Ureter (tissue), 1 donor: Measurements from ENCODE around the gene CA4. TPM values are rescaled to one million over a fixed set of nuclear protein-coding genes. Genes with fewer than 3 reads are reported as not detected.

Experiments
- DNase-seq: peaks from one replicate; pipeline ENCODE4 v3.0.0-alpha.2; 2020; ENCODE audit warnings: low spot score
- total RNA-seq: library from RNA; stranded (reverse); gene quantifications from one replicate; pipeline ENCODE4 v1.2.4, GENCODE V29; 2023
- donor health status: DM: yes; HTN: yes; CAD: no.

The CA4 gene
- total RNA-seq, 1 donor from 2014 or later: 1.5 TPM

DNA sequence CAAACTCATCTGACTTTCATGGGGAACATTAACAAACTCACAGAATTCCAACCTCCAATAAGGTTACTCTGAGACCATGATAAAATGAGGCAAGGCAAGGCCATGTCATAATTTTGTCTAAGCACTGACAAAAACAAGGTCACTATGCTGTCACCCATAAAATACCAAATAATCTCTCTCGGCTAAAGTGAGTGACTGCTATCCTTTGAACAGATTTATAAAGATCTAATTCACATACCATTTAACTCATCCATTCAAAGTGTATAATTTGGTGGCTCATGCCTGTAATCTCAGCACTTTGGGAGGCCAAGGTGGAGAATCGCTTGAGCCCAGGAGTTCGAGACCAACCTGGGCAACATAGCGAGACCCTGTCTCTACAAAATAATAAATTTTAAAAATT is 20.6 kb upstream of the CA4 start:
- no peak for DNase-seq

DNA sequence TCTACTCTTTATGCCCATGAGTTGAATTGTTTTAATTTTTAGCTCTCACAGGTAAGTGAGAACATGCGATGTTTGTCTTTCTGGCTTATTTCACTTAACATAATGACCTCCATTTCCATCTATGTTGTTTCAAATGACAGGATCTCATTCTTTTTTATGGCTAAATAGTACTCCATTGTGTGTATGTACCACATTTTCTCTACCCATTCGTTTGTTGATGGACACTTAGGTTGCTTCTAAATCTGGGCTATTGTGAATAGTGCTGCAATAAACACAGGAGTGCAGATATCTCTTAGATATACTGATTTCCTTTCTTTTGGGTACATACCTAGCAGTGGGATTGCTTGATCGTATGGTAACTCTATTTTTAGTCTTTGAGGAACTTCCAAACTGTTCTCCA is 19.3 kb upstream of the CA4 start:
- DNase-seq: no peak

DNA sequence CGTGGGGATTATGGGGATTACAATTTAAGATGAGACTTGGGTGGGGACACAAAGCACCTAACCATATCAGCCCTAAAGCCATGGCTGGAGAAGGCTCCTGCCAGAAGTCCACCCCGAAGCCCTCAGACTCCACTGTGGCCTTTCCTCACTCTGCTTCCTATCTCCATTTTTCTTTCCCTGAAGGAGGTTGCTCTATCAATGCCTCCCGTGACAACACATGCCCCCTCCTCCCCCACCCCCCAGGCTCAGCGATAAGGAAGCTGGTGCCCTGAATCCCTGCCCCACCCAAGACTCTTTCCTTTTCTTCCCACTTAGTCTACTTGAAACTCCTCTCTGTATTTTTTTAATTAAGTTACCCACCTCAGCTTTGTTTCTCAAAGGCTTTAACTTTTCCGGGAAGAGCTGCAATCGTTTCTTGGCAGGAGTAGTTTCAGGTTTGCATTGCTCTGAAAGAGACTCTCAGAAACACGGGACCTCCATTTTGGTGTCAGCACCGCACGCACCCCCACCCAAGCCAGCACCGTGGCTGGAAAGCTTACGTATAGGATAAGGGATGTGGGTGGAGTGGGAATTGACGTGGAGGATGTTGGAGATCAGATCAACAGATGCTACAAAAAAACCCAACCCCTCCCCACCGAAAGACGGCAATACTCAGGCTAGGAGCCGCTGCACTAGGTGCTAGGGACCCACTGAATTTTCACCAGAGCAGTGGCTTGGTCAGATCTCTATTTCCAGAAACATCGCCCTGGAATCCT is 15.2 kb upstream of the CA4 start:
- peak; percentile 42 for DNase-seq

DNA sequence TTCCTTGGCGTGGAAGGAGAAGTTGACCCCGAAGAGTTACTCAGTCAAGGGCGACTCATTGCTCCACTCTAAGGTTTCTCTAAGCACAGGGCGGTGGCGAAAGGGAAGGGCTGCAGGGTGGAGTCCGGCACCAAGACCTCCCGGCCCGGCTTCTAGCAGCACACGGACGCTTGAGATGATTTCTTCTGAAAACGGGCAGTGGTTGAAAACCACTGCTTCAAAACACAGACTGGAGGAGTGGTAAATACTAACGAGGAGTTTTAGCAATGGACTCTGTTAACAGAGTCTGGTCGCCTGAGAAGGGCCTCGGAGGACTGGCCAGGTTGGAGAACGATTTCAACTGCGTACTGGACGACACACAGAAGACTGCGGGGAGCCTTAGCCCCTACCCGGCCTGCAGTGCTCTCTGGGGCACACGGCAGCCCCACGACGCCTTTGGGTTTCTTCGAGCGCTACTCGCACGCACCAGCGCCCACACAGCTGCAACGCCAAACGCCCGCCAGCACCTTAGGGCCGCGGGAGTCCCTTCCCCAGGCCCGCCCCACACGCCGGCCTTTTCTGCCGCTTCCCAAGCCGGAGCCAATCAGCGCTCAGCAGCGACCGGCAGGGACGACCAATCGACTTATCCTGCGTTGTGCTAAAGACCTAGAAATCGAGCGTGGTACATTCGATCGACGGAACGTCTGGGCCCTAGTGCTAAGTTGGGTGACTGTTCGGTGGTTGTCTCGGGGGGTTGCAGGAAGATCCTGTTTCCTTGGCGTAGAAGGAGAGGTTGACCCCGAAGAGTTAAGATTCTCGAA is 14.4 kb upstream of the CA4 start:
- peak; percentile 89 for DNase-seq

DNA sequence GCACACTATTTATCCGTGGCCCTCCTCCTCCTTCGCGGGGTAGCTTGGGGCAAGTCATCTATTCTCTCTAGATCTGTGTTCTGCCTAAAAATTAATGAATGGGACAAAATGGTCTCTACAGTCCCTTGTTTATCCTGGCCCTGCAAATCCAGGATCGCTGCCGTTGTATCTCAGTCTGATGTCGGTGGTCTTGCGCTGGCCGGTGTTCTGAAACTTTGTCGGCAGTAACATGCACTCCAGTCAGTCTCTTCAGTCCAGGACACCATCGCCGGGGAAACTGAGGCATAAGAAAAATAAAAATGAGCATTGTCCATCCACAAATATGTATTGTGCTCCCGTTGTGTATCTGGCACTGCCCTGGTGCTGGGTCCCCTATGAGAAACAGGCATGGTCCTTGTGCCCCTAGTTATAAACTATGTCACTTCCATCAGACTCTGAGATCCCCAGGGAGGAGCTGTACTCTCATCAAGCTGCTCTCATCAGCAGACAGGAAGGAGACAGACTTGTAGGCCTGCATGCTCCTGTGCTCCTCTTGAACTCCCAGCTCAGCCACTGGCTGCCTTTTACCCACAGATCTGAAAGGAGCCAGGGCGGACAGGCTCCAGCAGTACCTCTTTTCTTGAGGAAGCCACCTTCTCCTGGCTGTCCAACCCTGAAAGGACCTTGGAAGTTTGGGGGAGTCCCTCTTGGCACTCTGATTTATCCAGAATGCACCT is 13.7 kb upstream of the CA4 start:
- DNase-seq: no peak

DNA sequence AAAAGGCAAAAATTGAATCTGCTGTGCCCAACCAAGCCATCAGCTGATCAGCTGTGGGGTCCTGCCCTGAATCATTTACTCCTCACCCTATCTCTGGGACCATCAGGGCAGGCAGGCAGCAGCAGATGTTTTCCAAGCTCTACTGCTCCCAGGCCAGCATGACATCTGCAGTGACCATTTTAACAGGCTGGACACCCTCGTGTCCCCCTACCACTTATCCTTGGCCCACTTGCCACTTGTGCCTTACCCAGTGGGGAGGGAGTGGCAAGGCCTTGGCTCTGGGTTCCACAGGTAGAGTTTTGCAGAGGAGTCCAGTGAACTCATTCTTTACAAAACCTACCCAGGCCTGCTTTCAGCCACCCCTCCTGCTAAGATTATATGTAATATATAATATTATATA is 12.0 kb upstream of the CA4 start:
- DNase-seq: no peak

DNA sequence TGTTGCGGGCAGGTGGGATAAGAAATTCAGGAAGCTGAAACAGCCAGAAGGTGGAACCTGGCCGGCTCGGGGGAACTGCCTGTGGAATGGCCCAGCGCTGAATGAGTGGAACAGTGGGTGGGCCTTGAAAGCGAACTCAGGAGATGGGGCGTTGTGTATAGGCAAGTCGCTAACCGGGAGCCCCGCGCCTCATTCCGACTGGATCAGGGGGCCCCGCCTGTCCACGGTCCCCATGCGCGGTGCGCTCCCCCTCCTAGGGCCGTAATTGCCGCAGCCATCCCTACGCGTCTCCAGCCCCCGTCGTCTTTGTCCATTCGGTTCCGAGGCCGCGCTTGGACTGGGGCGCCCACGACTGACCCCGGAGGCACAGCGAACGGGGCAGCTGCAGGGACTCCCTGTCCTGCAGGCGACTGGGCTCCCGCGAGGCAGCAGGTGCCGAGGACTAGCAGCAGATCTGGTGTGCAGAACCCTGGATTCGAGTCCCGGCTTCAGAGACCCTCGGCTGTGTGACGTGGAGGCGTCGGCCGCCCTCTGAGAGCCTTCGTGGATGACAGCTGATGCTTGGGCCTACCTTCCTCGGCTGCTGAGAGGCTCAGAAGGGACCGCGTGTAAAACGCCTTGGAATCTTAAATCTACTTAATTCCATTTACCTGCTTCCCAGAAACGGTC is 10.9 kb upstream of the CA4 start:
- DNase-seq: no peak

DNA sequence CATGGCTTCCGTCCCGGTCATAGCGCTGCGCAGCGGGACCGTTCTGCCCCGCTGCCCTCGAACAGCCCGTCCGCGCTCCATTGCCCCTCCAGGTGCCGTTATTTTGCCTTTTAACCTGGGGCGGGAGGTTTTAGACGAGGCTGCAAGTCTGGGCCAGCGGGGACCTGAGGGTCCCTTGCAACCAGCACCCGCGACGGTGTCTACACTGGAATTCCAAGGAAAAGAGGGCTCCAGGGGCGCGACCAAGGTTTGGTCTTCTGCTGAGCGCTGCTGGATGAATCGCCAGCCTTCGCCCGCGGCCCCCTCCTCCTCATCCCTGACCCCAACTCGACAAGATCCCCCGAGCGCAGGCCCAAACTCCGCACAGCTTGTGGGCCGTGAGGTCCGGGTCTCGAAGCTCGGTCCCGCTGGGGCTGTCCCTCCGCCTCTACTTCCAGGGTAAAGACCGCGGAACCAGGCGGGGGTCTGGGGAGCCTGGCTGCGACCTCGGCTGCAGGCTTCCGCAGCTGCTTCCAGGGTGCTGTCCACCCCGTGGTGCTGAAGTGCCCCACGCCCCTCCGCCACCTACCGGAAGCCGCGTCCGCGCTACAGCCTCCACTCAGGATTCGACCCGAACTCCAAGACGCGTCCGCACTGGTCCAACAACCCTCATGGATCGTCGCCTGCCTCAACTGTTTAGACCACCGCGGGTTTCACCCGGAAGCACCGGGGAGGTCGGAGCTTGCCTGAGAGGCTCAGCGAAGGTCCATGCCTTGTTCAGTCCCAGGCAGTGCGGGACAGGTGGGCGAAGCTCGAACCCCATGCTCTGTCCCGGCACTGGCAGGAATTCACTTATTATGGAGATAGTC is 10.1 kb upstream of the CA4 start:
- peak; percentile 66 for DNase-seq

DNA sequence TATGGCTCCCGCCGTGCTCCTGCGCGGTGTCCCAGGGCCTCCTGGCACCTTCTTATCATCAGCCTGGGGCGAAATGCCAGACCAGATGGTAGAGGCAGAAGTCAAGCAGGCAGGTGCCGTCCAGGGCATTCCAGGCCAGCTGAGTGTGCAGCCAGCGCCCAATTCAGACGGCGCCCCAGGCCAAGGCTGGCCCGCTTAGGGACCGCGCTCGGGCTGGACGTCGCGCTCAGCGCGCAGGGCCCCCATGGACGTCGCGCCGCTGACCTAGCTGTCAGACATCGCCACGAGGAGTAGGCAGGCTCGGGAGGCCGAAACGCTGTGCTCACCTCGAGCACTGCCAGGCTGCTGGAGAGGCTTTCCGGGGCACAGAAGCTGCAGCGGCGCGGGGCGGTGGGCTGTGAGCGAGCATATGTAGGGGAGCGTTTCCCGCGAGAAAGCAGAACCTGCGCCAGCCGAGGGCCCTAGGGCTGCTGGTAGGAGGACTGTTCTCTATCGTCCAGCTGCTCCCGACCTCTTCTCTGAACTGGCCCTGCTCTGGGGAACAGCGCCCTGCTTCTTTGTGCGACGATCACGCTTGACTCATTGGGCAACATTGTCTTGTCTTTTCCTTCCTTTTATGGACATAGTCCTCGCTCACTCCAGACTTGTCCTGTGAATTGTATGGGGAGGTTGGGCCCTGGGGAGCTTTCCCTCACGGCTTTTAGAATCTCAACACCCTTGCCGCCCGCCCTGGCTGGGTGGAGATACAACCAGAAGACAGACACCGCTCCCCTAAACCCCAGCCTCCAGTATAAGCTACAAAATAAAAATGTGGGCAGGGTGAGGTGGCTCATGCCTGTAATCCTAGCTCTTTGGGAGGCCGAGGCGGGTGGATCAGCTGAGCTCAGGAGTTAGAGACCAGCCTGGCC is 8.4 kb upstream of the CA4 start:
- DNase-seq: no peak

DNA sequence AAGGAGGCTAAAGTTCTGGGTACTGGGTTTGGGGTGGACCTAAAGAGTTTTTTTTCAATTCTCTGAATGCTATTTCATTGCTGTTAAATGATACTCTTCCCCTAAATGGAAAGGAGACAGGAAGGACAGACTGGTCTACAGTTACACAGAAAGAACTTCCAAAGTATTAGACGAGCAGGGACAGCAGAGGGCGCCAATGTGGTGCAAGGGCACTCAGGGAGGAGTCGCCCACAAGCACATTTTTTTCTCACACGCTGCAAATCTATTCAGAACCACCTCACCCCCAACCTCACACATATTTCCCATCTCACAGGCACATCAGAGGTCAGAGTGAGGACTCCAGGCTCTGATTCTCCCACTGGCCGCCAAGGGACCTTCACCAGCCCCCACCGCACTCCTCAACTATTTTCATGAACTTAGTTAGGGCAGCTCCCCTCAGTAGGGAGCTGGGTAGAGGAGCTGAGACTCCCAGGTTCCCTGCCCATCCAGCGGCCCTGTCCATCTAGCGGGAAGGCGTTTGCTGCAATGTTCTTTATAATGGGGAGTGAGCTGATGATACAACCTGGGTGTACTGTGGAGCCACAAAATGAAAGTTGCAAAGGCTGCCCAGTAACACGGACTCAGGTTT is 6.8 kb upstream of the CA4 start:
- peak; percentile 76 for DNase-seq

DNA sequence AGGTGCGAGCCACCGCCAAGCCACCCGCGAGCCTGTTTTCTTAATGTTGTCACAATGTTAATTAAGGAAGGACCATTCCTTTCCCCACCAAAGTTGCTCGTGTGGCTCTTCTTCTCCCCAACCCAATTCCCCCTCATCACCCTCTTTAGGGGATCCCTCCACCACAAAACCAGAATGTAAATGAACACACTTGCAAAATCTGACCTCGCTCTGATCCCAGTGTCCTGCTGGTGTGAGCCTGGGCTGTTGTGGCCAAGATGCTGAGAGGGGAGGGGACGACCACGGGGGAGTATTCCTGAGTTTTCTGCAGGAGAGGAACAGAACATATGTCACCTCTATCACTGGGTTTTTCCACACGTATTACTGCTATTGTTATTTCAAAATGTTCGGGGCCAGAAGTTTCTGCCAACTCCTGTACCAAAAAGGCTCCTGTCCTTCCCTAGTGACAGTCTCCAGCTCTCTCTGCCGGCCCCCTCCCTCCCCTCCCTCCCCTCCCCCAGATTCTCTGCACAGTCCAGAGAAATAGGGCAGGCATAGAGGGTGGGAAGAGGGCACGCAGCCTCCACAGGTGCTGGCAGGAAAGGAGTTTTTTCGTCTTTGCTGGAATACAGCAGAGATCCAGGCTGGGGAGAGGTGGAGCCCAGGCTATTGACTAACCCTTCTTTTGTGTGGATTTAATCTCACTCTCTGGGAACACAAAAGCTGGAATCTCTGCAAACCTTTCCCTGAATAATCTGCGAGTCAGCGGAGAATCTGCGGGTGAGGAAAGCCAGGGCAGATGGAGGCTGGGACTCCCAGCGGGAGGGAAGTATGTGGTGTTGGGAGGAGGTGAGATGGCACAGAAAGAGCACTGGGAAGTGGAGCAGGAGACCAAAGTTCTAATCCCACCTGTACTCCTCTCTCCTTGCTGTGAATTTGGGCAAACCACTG is 4.5 kb upstream of the CA4 start:
- no peak for DNase-seq

DNA sequence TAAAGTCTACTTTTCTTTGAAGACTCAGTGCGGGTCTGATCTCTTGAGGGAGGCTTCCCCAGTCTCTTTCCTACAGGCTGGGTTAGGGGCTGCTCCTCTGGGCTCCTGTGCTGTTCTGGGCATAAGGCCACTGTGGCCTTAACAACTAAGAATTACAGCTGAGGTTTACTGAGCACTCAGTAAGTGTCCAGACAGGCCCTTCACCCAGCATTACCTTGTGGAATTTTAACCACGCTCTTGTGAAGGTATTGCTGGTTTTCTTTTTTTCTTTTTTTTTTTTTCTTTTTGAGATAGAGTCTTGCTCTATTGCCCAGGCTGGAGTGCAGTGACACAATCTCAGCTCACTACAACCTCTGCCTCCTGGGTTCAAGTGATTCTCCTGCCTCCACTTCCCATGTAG is 3.6 kb upstream of the CA4 start:
- DNase-seq: no peak

DNA sequence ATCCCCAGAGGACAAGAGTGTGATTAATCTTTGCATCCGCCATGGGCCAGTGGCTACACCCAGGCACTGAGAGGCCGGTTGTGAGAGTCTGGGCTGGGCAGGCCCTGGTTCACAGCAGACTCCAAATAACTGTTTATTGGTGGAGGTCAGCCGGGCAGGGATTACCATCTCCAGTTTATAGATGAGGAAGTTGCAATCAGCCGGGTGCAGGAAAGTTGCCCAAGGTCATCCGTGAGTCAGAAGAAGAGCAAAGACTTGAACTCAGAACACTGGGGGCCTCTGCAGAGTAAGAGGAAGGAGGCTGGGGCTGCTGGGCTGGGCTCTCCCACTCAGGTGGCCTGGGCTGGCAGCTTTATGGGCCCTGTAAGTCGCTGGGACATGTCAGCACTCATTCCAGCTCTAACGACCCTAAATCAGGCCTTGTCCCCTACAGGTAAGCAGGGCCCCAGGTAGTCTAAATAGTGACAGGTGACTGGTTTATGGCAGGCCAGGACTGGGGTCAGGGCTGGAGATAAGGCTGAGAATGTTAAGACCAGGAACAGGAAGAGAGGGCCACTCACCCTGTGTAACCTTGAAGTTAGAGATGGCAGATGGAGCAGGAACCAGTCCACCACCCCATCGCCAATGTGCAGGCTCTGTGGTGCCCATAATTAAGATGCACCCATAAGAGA is 2.1 kb upstream of the CA4 start:
- no peak for DNase-seq

DNA sequence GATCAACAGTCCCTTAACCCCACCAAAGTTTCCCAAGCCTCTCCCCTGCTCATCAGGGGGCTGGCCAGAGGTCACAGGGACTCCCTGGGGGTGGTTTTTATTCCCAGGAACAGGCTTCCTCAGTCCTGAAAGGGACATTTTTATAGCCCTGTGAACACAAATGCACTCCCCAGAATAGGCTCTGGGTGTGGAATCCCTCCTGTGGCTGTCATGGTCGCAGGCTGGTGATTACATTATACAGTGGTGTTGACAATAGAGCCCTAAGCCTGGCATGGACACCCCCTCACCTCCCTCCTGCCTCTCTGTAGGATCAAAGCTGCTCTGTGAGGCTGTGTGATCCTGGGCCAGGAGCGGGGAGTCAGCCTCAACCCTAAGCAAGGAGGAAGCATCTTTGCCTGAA is 1.4 kb upstream of the CA4 start:
- no peak for DNase-seq

DNA sequence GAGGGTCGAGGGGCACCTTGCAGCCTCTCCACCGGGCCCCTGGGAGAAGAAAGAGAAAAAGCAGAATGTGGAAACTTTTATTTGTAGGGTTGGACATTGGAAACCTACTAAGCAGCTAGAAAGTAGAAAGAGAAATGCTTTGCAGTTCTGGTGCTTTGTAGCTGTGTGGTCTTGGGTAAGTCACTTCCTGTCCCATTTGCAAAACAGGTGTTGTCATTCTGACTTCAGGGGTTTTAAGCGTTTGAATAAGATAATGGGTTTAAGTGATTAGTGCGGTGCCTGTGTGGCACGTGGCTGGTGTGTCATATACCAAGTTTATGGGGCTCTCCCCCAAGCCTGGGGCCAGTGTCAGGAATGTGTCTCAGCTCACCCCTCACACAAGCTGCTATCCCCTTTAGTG is 1.6 kb downstream of the CA4 start:
- no peak for DNase-seq

DNA sequence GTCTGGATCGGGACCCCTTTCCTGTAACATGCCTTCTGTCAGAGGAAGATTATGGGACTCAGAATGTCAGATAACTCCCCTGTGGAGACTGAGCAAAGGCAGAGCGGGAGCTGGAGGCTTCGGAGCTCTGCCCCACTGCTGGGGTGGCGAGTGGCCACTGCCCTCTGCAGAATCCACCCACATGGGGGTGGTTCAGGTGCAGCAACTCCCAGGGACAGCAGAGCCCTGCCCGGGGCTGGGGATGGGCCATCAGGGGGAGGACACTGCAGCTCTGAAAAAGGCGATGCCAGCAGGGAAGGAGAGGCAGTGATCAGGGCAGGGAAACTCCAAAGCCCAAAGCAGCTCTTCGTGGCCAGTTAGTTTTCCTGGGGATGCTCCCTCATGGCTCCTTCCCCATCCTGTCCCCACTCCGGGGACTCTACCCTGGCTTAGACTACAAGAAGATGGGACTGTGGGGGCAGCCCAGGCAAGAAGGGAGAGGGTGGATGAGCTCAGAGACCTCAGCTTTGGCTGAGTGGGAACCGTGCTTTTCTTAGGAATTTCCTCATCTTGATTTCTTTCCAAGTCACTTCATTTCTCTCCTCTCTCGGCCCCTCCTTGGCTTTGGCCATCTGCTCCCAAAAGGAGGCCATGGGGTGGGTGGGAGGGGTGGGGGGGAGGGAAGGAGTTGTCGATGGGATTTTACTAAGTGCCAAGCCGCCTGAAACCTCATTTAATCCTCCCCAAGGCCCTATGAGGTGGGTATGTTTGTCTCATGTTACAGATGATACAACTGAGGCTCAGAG is 4.0 kb downstream of the CA4 start:
- DNase-seq: no peak
